HFF-Myc (cell line): ENCODE data around the gene ITPK1.

Experiments
- DNase-seq: peaks from one replicate; pipeline ENCODE4 v3.0.0-alpha.2; 2011; ENCODE audit warnings: low read depth; ENCODE audit errors: extremely low read depth
- H3K4me3 ChIP-seq: replicated peaks from 2 replicates; pipeline ENCODE4 v1.5.1; 2011; ENCODE audit warnings: low read depth, mild to moderate bottlenecking, control low read depth, low read length
- TF ChIP-seq, protein P1 (sequence below): IDR thresholded peaks from 2 replicates; pipeline ENCODE4 v1.5.1; 2012; ENCODE audit warnings: mild to moderate bottlenecking, low read depth, low read length, control low read depth; ENCODE audit errors: missing control alignments

The ITPK1 gene

DNA sequence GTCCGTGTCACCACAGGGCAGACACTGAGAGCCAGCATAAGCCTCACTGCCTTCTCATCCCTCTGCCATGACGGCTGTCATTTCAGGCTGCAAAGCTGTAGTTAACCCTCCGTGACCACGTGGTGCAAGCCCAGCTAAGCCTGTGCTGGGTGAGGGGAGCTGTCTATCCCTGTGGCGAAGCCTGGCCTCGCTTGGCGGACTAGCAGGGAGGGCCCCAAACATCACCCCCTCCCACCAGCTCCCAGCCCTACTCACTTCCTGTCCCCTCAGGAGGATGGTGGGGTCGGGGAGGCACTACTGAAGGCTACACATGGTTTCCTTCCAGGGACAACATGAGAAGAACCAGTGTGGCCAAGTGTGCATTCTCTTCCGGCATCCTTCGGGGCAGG, 104.6 kb downstream of the ITPK1 start:
- DNase-seq: no peak
- TF ChIP-seq, protein P1, sequence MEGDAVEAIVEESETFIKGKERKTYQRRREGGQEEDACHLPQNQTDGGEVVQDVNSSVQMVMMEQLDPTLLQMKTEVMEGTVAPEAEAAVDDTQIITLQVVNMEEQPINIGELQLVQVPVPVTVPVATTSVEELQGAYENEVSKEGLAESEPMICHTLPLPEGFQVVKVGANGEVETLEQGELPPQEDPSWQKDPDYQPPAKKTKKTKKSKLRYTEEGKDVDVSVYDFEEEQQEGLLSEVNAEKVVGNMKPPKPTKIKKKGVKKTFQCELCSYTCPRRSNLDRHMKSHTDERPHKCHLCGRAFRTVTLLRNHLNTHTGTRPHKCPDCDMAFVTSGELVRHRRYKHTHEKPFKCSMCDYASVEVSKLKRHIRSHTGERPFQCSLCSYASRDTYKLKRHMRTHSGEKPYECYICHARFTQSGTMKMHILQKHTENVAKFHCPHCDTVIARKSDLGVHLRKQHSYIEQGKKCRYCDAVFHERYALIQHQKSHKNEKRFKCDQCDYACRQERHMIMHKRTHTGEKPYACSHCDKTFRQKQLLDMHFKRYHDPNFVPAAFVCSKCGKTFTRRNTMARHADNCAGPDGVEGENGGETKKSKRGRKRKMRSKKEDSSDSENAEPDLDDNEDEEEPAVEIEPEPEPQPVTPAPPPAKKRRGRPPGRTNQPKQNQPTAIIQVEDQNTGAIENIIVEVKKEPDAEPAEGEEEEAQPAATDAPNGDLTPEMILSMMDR: no peak
- H3K4me3 ChIP-seq: no peak overlapping the region

DNA sequence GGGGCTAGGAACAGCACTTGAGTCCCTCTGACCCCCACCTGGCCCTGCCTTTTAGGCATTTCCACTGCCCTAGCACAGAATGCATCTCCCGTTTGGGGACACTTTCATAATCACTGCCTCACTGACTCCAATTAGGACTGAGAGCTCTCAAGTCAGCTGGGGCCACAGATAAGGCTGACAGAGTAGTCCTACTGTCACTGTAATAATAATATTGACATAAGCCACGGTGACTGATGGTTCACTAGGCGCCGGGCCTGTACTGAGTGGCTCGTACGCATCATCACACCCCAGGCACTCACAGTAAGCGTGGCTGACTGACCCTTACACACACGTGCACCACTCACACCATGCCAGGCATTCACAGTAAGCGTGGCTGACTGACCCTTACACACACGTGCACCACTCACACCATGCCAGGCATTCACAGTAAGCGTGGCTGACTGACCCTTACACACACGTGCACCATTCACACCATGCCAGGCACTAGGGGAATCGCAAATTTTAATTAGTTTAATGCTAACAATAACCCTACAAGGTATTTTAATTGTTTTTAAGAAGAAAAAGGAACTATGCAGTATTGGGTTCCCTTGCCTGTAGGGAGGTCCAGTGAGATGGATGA, 105.1 kb downstream of the ITPK1 start:
- TF ChIP-seq, protein P1: no peak
- DNase-seq: no peak
- no peak overlapping the region for H3K4me3 ChIP-seq

DNA sequence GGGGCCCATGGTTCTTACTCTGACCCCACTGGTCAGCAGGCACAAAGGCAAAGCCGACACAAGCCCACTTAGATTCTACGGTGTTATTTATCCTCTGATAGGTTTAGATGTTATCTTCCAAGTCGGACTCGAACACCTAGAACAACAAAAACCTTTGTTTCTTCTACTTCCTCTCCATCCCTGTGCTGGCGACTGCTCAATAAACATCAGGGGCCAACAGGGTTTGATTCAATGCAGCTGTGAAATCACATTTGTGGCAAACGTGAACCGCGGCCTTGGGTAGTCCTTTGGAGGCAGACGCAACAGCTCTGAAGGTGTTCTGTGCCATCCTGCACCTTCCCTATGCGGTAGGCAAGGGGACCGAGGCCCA, 105.6 kb downstream of the ITPK1 start:
- no peak overlapping the region for H3K4me3 ChIP-seq
- no peak for DNase-seq
- TF ChIP-seq, protein P1: no peak

DNA sequence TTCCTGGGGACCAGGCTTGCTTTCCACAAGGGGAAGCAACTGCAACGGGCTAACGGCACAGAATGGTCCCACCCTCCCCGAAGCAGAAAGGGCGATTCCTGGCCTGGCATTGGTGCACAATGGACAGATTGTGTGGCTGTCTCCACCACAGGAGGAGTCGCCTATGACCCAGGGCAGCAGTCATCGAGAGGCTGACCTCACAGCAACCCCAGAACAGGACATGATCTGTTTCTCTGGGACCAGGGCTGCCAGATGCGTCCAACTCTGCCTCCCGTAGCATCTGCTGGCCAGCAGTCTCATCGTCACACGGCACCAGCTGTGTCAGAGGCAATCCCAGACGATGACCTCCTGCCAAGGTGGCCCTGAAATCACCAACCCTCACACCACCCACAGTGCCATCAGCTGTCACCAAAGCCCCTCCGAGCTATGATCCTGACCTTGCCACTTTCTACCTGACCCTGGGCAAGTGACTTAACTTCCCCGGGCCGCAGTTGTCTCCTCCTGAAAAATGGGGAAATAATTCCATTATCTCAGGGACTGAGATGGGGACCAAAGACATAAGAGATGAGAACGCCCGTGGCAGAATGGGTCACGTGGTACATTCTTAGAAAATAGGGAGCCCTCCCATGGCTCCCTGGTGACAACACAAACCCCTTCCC, 106.1 kb downstream of the ITPK1 start:
- TF ChIP-seq, protein P1: no peak
- DNase-seq: no peak
- no peak overlapping the region for H3K4me3 ChIP-seq

DNA sequence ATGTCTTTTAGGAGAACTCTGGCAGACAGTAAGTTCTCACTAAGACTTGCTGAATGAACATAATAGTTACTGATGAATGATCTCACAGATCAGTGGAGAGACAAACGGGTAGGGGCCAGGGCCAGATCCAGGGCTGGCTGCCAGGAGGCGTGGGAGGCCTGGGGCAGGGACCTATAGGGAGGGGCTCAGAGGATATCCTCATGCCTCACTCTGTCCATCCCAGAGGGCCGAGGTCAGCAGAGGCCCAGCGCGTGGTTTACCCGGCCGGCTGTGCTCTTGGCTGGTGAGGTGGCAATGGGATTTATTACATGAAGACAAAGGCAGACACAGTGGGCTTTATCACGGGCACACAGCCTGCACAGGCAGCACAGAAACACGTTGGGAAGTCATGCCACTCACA, 107.3 kb downstream of the ITPK1 start:
- TF ChIP-seq, protein P1: no peak
- no peak overlapping the region for H3K4me3 ChIP-seq
- no peak for DNase-seq

DNA sequence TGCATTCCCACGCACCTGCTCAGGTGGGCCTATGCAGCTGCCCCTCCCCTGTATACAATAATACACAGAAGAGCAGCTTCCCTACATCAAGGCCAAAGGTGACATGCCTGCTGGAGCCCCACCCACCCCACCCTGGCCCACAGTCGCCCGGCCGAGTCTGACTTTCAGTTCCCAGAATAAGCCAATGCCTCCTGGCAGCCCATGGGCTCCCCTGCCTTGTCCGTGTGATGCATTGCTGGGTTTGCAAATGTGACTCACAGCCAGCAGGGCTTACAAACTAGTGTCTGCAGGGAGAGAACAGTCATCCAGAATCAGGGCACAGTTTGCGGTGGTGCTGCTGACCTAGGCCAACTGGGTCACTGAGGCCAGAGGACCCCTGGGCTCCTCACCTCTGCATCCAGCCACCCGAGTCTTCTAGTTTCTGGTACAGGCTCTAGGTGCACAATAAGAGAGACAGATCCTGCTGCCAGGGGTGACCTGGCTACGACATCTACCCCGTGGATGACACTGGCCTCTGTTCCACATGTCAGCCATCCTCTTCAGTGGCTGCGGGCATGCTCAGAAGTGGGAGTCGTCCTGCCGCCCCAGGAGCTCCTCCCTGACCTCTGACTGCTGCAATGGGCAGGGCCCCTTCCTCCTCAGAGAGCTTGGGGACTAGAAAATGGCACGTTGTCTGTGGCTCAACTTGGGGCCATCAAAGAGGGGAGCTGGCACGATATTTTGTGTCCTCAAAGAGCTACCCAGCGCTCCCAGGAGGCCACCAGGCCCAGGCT, 108.3 kb downstream of the ITPK1 start:
- no peak overlapping the region for H3K4me3 ChIP-seq
- TF ChIP-seq, protein P1: no peak
- DNase-seq: no peak
